ENCODE data around the gene GSDMA. TPM values are rescaled to one million over a fixed set of nuclear protein-coding genes. Genes with fewer than 3 reads are reported as not detected.

GSDMA gene
- total RNA-seq, 1 experiment from 2014 or later: not detected

- Mint-ChIP-seq H3K4me1 (peaks cover 23 to 27% of the 10 kb centered on the region in 2 experiments), H3K27ac (no peak overlapping the region), H3K9me3 (no peaks in the 10 kb centered on the region), H3K36me3 (ENCODE audit: insufficient read depth in 1 of 3, low read depth in 3 of 3) (peaks cover 19 to 44% (median 40%) of the 10 kb centered on the region in 3 experiments; a peak in 6 of 7 replicates), H3K4me3 (no peak overlapping the region), H3K27me3 (ENCODE audit: low read depth) (no peaks in the 10 kb centered on the region; the same call in 1 of the 2 replicates)
- no peak overlapping the region for H3K23ac ChIP-seq (ENCODE audit: insufficient read length, low read depth, low read length)
- H3K9me3 ChIP-seq (ENCODE audit: control insufficient read depth, low read depth, low read length): no peaks in the 10 kb centered on the region
- no peak for DNase-seq
- WGBS (ENCODE audit: extremely low coverage, insufficient read length, low lambda C conversion rate): no CpG with 5 or more reads among the region's 6 CpGs
- no peaks in the 10 kb centered on the region; the same call in 1 of the 2 replicates for H3K4me1 ChIP-seq (ENCODE audit: insufficient read depth, low read length)
- no peak overlapping the region for H2BK20ac ChIP-seq (ENCODE audit: low read depth, low read length, poor library complexity, severe bottlenecking)
- H3K9ac ChIP-seq (ENCODE audit: extremely low read depth, insufficient read length, low read length): no peak overlapping the region
- no peak overlapping the region for H2AK5ac ChIP-seq (ENCODE audit: insufficient read length, low read length)
- no peaks in the 10 kb centered on the region for H4K20me1 ChIP-seq (ENCODE audit: control insufficient read depth, insufficient read depth, insufficient read length)
- TF ChIP-seq CTCF (conservative IDR thresholded peaks at IDR 0.05): no peak
- peaks cover 6% of the 10 kb centered on the region for H3K23me2 ChIP-seq (ENCODE audit: insufficient read length, low read depth, low read length, poor library complexity, severe bottlenecking)
- H3K56ac ChIP-seq (ENCODE audit: insufficient read length, low read depth, low read length): no peak overlapping the region
- H3K79me2 ChIP-seq (ENCODE audit: insufficient read depth, low read length): peaks cover 13% of the 10 kb centered on the region; the same call in 1 of the 2 replicates
- no peak overlapping the region for H3K18ac ChIP-seq (ENCODE audit: insufficient read length, low read depth, low read length)
- H4K8ac ChIP-seq (replicated peaks; ENCODE audit: insufficient read length, low read depth, low read length): no peak overlapping the region
- H4K91ac ChIP-seq (ENCODE audit: insufficient read length, low read depth, low read length): no peak overlapping the region
- H3K4me2 ChIP-seq (ENCODE audit: insufficient read depth, insufficient read length, low read length): no peak overlapping the region
- H4K5ac ChIP-seq (ENCODE audit: insufficient read length, low read depth, low read length): no peak overlapping the region
- H2BK15ac ChIP-seq (ENCODE audit: low read depth, low read length): no peak overlapping the region
- H3K4ac ChIP-seq (ENCODE audit: low read depth, low read length): no peak overlapping the region
- H2AFZ ChIP-seq (ENCODE audit: low read length): no peak overlapping the region
- H2BK5ac ChIP-seq (ENCODE audit: insufficient read length, low read length): no peak overlapping the region
- no peak overlapping the region for H3K27ac ChIP-seq (ENCODE audit: insufficient read length, low read depth, low read length)
- H3K79me1 ChIP-seq (ENCODE audit: insufficient read depth, low read depth, low read length, poor library complexity, severe bottlenecking): peaks cover 13% of the 10 kb centered on the region
- H2BK12ac ChIP-seq (ENCODE audit: insufficient read length, low read depth, low read length): no peak overlapping the region
- H3T11ph ChIP-seq (ENCODE audit: low read length): no peak overlapping the region
- H2BK120ac ChIP-seq (ENCODE audit: low read depth, low read length, poor library complexity, severe bottlenecking): no peak overlapping the region
- H3K14ac ChIP-seq (ENCODE audit: insufficient read depth, low read length): no peak overlapping the region
- H3K27me3 ChIP-seq (ENCODE audit: insufficient read depth, low read length): no peaks in the 10 kb centered on the region
Observed at GRCh38 chr17:39922006-39922405, 40.8 kb upstream of the GSDMA start.

All from H9 (cell line).